Neural cell (in vitro differentiated cells): ENCODE results near the gene ZCCHC24. TPM values are rescaled to one million over a fixed set of nuclear protein-coding genes. Genes with fewer than 3 reads are reported as not detected.

Experiments
- H2AFZ ChIP-seq: fragments of 200-600, 300-800 bp; sonication (generic), shearing (Covaris generic); 2 replicates; pipeline ENCODE4 v1.6.0; 2014; ENCODE audit warnings: low read depth, mild to moderate bottlenecking, antibody characterized with exemption, low read length, moderate library complexity
- H3F3A ChIP-seq: fragments of 200-600 bp; shearing (Covaris generic); 2 replicates; pipeline ENCODE4 v1.6.1; 2016; ENCODE audit warnings: mild to moderate bottlenecking, moderate library complexity, mixed read lengths, antibody characterized with exemption, low read length; ENCODE audit not compliant: insufficient read depth, poor library complexity, severe bottlenecking
- H3K27ac ChIP-seq: fragments of 200-600, 300-800 bp; sonication (generic), shearing (Covaris generic); 2 replicates; pipeline ENCODE4 v1.5.1; 2014; ENCODE audit warnings: mild to moderate bottlenecking, low read length, moderate library complexity
- H3K27me3 ChIP-seq: fragments of 300-800, 200-600 bp; sonication (generic), shearing (Covaris generic); 2 replicates; pipeline ENCODE4 v1.6.0; 2014; ENCODE audit warnings: mild to moderate bottlenecking, low read depth, low read length, moderate library complexity; ENCODE audit not compliant: insufficient read depth
- H3K36me3 ChIP-seq: fragments of 300-800, 200-600 bp; sonication (generic), shearing (Covaris generic); 2 replicates; pipeline ENCODE4 v1.5.1; 2014; ENCODE audit warnings: mild to moderate bottlenecking, antibody characterized with exemption, low read length, moderate library complexity; ENCODE audit not compliant: insufficient read depth
- H3K4me2 ChIP-seq: fragments of 300-800, 200-600 bp; sonication (generic), shearing (Covaris generic); 2 replicates; pipeline ENCODE4 v1.6.0; 2014; ENCODE audit warnings: mild to moderate bottlenecking, low read length
- H3K4me3 ChIP-seq: fragments of 300-800, 200-600 bp; sonication (generic), shearing (Covaris generic); 2 replicates; pipeline ENCODE4 v1.5.1; 2014; ENCODE audit warnings: mild to moderate bottlenecking, low read length, moderate library complexity
- H3K79me2 ChIP-seq: fragments of 200-600 bp; shearing (Covaris generic); replicated peaks from 2 replicates; pipeline ENCODE4 v1.6.0; 2014; ENCODE audit warnings: mild to moderate bottlenecking, low read length, moderate library complexity; ENCODE audit not compliant: insufficient read depth
- H3K9ac ChIP-seq: fragments of 300-800, 200-600 bp; sonication (generic), shearing (Covaris generic); 2 replicates; pipeline ENCODE4 v1.6.1; 2016; ENCODE audit warnings: mild to moderate bottlenecking, low read length, mixed read lengths
- H3K9me2 ChIP-seq: fragments of 200-600 bp; shearing (Covaris generic); 2 replicates; pipeline ENCODE4 v1.6.1; 2016; ENCODE audit warnings: mild to moderate bottlenecking, low read length, mixed read lengths; ENCODE audit not compliant: insufficient read depth
- H3K9me3 ChIP-seq: fragments of 200-600, 300-800 bp; sonication (generic), shearing (Covaris generic); 2 replicates; pipeline ENCODE4 v1.6.1; 2016; ENCODE audit warnings: mild to moderate bottlenecking, mixed run types, low read length, moderate library complexity, mixed read lengths
- H4K20me1 ChIP-seq: fragments of 200-600 bp; shearing (Covaris generic); 2 replicates; pipeline ENCODE4 v1.6.1; 2016; ENCODE audit warnings: mild to moderate bottlenecking, mixed run types; ENCODE audit not compliant: insufficient read depth
- CTCF ChIP-seq: fragments of 450-650 bp; IDR thresholded peaks from 2 replicates; pipeline ENCODE4 v1.5.1; 2014; ENCODE audit warnings: antibody characterized with exemption, mild to moderate bottlenecking, moderate library complexity; ENCODE audit not compliant: poor library complexity, severe bottlenecking
- EP300 ChIP-seq: fragments of 450-650 bp; conservative IDR thresholded peaks from 2 replicates; pipeline ENCODE4 v1.6.1; 2014; ENCODE audit warnings: antibody characterized with exemption, mild to moderate bottlenecking, moderate library complexity; ENCODE audit not compliant: poor library complexity, severe bottlenecking
- EZH2 ChIP-seq: fragments of 200-600, 300-800 bp; shearing (Covaris generic), sonication (generic); IDR thresholded peaks from 2 replicates; pipeline ENCODE4 v1.6.1; 2014; ENCODE audit warnings: antibody characterized with exemption, low read length, borderline replicate concordance, mild to moderate bottlenecking; ENCODE audit not compliant: insufficient read depth, poor library complexity, severe bottlenecking
- MXI1 ChIP-seq: fragments of 450-650 bp; conservative IDR thresholded peaks from 2 replicates; pipeline ENCODE4 v1.6.1; 2014; ENCODE audit warnings: antibody characterized with exemption, mild to moderate bottlenecking; ENCODE audit not compliant: poor library complexity, severe bottlenecking
- POLR2AphosphoS5 ChIP-seq: IDR thresholded peaks from 2 replicates; pipeline ENCODE4 v1.6.1; 2012
- RAD21 ChIP-seq: fragments of 450-650 bp; conservative IDR thresholded peaks from 2 replicates; pipeline ENCODE4 v1.6.1; 2014; ENCODE audit warnings: antibody characterized with exemption, mild to moderate bottlenecking, moderate library complexity
- REST ChIP-seq: IDR thresholded peaks from 2 replicates; pipeline ENCODE4 v1.6.1; 2012; ENCODE audit warnings: borderline replicate concordance
- SMC3 ChIP-seq: fragments of 450-650 bp; conservative IDR thresholded peaks from 2 replicates; pipeline ENCODE4 v1.6.1; 2014; ENCODE audit warnings: antibody characterized with exemption, mild to moderate bottlenecking, moderate library complexity; ENCODE audit not compliant: poor library complexity
- TAF1 ChIP-seq: IDR thresholded peaks from 2 replicates; pipeline ENCODE4 v1.6.1; 2012; ENCODE audit warnings: low read depth
- polyA plus RNA-seq: library from polyadenylated mRNA; depleted of rRNA; stranded (reverse); fragments of >200 nt; gene quantifications from 2 replicates; pipeline ENCODE4 v1.2.3, GENCODE V29; 2014

The ZCCHC24 gene
- polyA plus RNA-seq, 1 donor from 2014 or later = not detected

DNA sequence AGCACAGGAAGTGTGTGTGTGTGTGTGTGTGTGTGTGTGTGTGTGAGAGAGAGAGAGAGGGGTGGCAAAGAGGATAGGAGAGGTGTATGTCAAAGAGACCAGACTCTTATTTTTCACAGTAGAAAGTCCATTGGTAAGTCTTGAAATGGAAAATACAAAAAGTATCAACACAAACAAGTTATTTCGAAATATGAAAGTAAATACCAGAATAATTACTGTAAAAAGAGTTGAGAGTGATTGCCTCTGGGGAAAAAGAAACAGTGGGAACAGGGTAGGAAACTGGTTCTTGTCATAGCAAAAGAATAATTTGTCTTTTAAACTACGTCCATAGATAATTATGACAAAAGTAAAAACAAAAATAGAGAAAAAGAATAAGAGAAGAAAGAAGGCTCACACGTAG, 37.9 kb upstream of the ZCCHC24 start:
- no peaks in the 10 kb centered on the region for H3K79me2 ChIP-seq
- H2AFZ ChIP-seq = no peak overlapping the region
- no peaks in the 10 kb centered on the region for H3K9me2 ChIP-seq
- no peaks in the 10 kb centered on the region for H4K20me1 ChIP-seq
- H3K9me3 ChIP-seq = no peaks in the 10 kb centered on the region
- no peaks in the 10 kb centered on the region for H3F3A ChIP-seq
- H3K4me3 ChIP-seq = no peak overlapping the region
- H3K27ac ChIP-seq = no peak overlapping the region
- H3K4me2 ChIP-seq = no peak overlapping the region
- H3K27me3 ChIP-seq = no peaks in the 10 kb centered on the region
- TF ChIP-seq EZH2 (no peak), TAF1 (no peak)
- H3K9ac ChIP-seq = no peak overlapping the region
- H3K36me3 ChIP-seq = no peaks in the 10 kb centered on the region

GRCh38 chr10:79482741-79483140, 37.3 kb upstream of the ZCCHC24 start:
- H3K27ac ChIP-seq = no peak overlapping the region
- no peak overlapping the region for H3K4me2 ChIP-seq
- no peaks in the 10 kb centered on the region for H3K27me3 ChIP-seq
- TF ChIP-seq MXI1 = no peak
- TF ChIP-seq REST = no peak
- TF ChIP-seq RAD21 = no peak
- no peak overlapping the region for H3K9ac ChIP-seq
- H4K20me1 ChIP-seq = no peaks in the 10 kb centered on the region
- no peak overlapping the region for H2AFZ ChIP-seq
- no peaks in the 10 kb centered on the region for H3K79me2 ChIP-seq
- no peaks in the 10 kb centered on the region for H3K9me3 ChIP-seq
- H3K9me2 ChIP-seq = no peaks in the 10 kb centered on the region
- H3K4me3 ChIP-seq = no peak overlapping the region
- H3F3A ChIP-seq = no peaks in the 10 kb centered on the region
- H3K36me3 ChIP-seq = no peaks in the 10 kb centered on the region

DNA sequence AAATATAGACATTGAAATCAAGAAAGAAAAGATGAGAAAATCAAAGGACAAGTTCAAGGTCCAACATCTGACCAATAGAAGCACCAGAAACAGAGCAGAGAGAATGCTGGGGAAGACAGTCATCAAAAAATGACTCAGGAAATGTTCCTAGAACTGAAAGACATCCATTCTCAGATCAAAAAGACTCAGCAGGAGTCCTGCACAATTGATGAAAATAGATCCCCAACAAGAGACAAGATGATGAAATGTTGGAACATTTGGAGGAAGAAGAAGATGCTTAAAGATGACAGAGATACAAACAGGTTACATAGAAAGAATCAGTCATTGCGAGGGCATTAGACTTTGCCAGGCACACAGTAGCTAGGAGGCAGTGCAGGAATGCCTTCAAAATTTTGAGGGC, 36.9 kb upstream of the ZCCHC24 start:
- Histone ChIP-seq H3K27me3 (no peaks in the 10 kb centered on the region), H3K27ac (no peak overlapping the region), H3K4me2 (no peak overlapping the region), H3K9me2 (no peaks in the 10 kb centered on the region), H3K36me3 (no peaks in the 10 kb centered on the region), H3K79me2 (no peaks in the 10 kb centered on the region), H3F3A (no peaks in the 10 kb centered on the region), H3K4me3 (no peak overlapping the region), H4K20me1 (no peaks in the 10 kb centered on the region), H3K9ac (no peak overlapping the region), H2AFZ (no peak overlapping the region), H3K9me3 (no peaks in the 10 kb centered on the region)
- TF ChIP-seq RAD21 = no peak
- no peak for TF ChIP-seq SMC3
- TF ChIP-seq TAF1 = no peak
- TF ChIP-seq MXI1 = no peak
- no peak for TF ChIP-seq CTCF
- TF ChIP-seq EZH2 = no peak
- TF ChIP-seq EP300 = no peak
- no peak for TF ChIP-seq REST
- TF ChIP-seq POLR2AphosphoS5 = no peak
